ENCODE measurements around the gene LPP.
"Not testable (repeated sequence)": the region's sequence is repeated elsewhere in the genome, so short reads cannot be mapped to it uniquely, and the experiment has no call there.

The LPP gene

DNA sequence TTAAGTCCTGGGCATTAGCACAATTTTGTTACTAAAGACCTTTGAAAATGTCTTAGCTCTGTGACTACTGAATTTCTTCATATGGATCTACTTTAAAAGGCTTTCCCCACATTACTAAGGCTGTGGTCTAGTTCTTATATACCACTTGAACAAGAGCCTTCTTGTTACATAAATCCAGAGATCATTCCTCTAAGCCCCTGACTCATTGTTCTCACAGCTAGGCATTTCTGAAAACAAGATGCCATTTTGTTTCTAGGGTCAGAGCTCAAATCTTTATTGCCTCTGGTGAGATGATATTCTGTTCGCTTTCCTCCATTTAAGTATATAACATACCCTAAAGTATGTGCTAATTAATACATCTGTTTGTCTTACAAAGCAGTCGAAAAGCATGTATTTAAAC, 29.8 kb upstream of the LPP start:
- TF ChIP-seq TAF1 (IDR thresholded peaks at IDR 0.05; ENCODE audit: borderline replicate concordance, low read depth, low read length) (no peak), POLR2A (IDR thresholded peaks at IDR 0.05; ENCODE audit: low read depth, low read length) (no peak)
- no peak for FAIRE-seq

GRCh38 chr3:188125076-188125475, 28.9 kb upstream of the LPP start:
- DNase-seq (ENCODE audit: insufficient read length) (no peak), FAIRE-seq (no peak)
- TF ChIP-seq POLR2AphosphoS5 (IDR thresholded peaks at IDR 0.05; ENCODE audit: low read depth, low read length) (no peak), POLR2A (IDR thresholded peaks at IDR 0.05; ENCODE audit: low read depth, low read length) (no peak)

More for the DNA sequence above, 29.8 kb upstream of the LPP start:
- no peak for DNase-seq (ENCODE audit: insufficient read length)

- FAIRE-seq (no peak), DNase-seq (ENCODE audit: insufficient read length) (no peak)
- TF ChIP-seq TAF1 (IDR thresholded peaks at IDR 0.05; ENCODE audit: borderline replicate concordance, low read depth, low read length) (no peak), POLR2AphosphoS5 (IDR thresholded peaks at IDR 0.05; ENCODE audit: low read depth, low read length) (no peak), POLR2A (IDR thresholded peaks at IDR 0.05; ENCODE audit: low read depth, low read length) (no peak)
These were observed 27.7 kb upstream of the LPP start for GRCh38 chr3:188126276-188126675.

DNA sequence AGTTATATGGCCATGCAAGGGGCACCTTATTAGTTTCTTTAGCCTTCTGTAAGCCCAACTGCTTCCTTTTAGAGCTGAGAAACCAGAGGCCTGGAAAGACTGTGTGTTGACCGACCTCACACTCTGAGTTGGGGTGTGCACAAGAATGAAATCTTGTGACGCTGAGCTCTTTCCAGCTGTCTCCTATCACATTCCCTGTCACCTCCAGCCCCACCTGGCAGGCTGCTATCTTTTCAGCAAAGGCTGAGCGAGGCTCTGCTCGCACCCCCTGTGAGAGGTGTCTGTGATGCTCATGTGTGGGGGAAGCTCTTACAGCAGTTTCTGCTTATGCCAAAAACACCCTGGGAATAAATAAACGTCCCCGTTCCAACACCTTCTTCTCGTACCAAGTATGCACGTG, 27.0 kb upstream of the LPP start:
- no peak for FAIRE-seq

DNA sequence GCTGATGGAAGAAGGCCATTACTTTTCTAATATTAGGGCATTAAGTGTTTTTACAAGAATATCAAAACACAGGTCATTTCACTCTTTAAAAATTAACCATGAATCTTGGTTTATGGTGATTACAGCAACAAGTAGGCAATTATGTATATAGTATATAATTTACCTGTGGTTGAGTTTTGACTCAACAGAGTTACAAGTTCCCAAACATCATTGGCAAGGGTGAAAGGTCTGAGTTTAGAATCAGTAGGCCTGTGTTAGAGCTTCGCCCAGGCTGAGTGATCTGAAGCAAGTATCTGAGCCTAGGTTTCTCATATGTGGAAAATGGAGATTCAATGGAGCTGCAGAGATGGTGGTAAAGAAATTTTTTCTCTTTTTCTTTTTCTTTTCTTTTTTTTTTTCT, 25.1 kb upstream of the LPP start:
- DNase-seq (ENCODE audit: insufficient read length): no peak
- FAIRE-seq: no peak
- TF ChIP-seq POLR2AphosphoS5 (IDR thresholded peaks at IDR 0.05; ENCODE audit: low read depth, low read length): no peak
- TF ChIP-seq POLR2A (IDR thresholded peaks at IDR 0.05; ENCODE audit: low read depth, low read length): no peak
- no peak for TF ChIP-seq TAF1 (IDR thresholded peaks at IDR 0.05; ENCODE audit: borderline replicate concordance, low read depth, low read length)

More for the DNA sequence above, 27.0 kb upstream of the LPP start:
- TF ChIP-seq TAF1 (IDR thresholded peaks at IDR 0.05; ENCODE audit: borderline replicate concordance, low read depth, low read length): no peak
- TF ChIP-seq POLR2AphosphoS5 (IDR thresholded peaks at IDR 0.05; ENCODE audit: low read depth, low read length): no peak
- no peak for TF ChIP-seq POLR2A (IDR thresholded peaks at IDR 0.05; ENCODE audit: low read depth, low read length)
- no peak for DNase-seq (ENCODE audit: insufficient read length)

DNA sequence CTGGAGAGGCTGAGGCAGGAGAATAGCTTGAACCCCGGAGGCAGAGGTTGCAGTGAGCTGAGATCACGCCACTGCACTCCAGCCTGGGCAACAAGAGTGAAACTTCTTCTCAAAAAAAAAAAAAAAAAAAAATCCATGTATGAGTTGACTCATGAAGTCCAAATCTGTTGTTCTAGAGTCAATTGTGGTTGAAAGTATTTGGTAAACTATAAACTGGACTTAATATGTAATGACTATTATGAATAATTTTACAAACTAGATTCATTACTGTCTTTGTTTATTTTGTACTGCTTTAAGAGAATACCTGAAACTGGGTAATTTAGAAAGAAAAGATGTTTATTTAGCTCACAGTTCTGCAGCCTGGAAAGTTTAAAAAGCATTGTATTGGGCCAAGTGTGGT, 22.9 kb upstream of the LPP start:
- DNase-seq (ENCODE audit: insufficient read length); FAIRE-seq: not testable (repeated sequence)

- DNase-seq (ENCODE audit: insufficient read length) (no peak), FAIRE-seq (no peak)
- TF ChIP-seq POLR2A (IDR thresholded peaks at IDR 0.05; ENCODE audit: low read depth, low read length): no peak
- no peak for TF ChIP-seq TAF1 (IDR thresholded peaks at IDR 0.05; ENCODE audit: borderline replicate concordance, low read depth, low read length)
- no peak for TF ChIP-seq POLR2AphosphoS5 (IDR thresholded peaks at IDR 0.05; ENCODE audit: low read depth, low read length)
These were observed 20.7 kb upstream of the LPP start for GRCh38 chr3:188133219-188133618.

- DNase-seq (ENCODE audit: insufficient read length) (no peak), FAIRE-seq (no peak)
- TF ChIP-seq POLR2AphosphoS5 (IDR thresholded peaks at IDR 0.05; ENCODE audit: low read depth, low read length): no peak
- TF ChIP-seq POLR2A (IDR thresholded peaks at IDR 0.05; ENCODE audit: low read depth, low read length): no peak
- no peak for TF ChIP-seq TAF1 (IDR thresholded peaks at IDR 0.05; ENCODE audit: borderline replicate concordance, low read depth, low read length)
These were observed 20.3 kb upstream of the LPP start for GRCh38 chr3:188133646-188134045.

DNA sequence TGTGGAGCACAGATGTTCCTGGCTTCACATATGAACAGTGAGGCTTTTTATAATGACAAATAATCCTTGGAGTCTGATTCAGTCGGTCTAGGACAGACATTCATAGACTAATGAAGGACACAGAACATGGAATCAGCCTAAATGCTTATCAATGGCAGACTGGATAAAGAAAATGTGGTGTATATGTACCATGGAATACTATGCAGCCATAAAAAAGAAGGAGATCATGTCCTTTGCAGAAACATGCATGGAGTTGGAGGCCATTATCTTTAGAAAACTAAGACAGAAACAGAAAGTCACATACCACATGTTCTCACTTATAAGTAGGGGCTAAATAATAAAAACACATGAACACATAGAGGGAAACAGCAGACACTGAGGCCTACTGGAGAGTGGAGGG, 19.9 kb upstream of the LPP start:
- TF ChIP-seq TAF1 (IDR thresholded peaks at IDR 0.05; ENCODE audit: borderline replicate concordance, low read depth, low read length): no peak
- no peak for TF ChIP-seq POLR2AphosphoS5 (IDR thresholded peaks at IDR 0.05; ENCODE audit: low read depth, low read length)
- no peak for TF ChIP-seq POLR2A (IDR thresholded peaks at IDR 0.05; ENCODE audit: low read depth, low read length)
- no peak for DNase-seq (ENCODE audit: insufficient read length)
- FAIRE-seq: no peak

- TF ChIP-seq POLR2AphosphoS5 (IDR thresholded peaks at IDR 0.05; ENCODE audit: low read depth, low read length): no peak
- TF ChIP-seq POLR2A (IDR thresholded peaks at IDR 0.05; ENCODE audit: low read depth, low read length): no peak
- no peak for TF ChIP-seq TAF1 (IDR thresholded peaks at IDR 0.05; ENCODE audit: borderline replicate concordance, low read depth, low read length)
- DNase-seq (ENCODE audit: insufficient read length) (no peak), FAIRE-seq (no peak)
These were observed 19.1 kb upstream of the LPP start for GRCh38 chr3:188134856-188135255.

GRCh38 chr3:188135271-188135670, 18.7 kb upstream of the LPP start:
- DNase-seq (ENCODE audit: insufficient read length) (no peak), FAIRE-seq (no peak)
- TF ChIP-seq POLR2AphosphoS5 (IDR thresholded peaks at IDR 0.05; ENCODE audit: low read depth, low read length): no peak
- TF ChIP-seq TAF1 (IDR thresholded peaks at IDR 0.05; ENCODE audit: borderline replicate concordance, low read depth, low read length): no peak
- TF ChIP-seq POLR2A (IDR thresholded peaks at IDR 0.05; ENCODE audit: low read depth, low read length): no peak

DNA sequence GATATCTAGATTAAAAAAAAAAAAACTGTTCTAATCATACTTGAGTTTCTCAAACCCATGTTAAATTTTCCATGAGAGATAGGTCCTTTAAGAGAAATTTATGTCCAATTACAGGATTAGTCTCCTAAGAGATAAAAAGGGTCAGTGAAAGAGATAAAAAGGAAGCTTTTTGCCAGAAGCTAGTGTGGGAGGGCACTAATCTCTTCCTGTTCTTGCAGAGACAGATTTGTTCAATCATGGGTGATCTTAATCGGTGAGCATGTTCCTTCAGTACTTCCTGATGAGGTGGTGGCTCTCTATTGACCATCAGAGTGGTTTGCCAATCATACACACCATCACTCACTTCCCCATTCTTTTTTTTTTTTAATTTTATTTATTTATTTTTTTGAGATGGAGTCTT, 16.9 kb upstream of the LPP start:
- TF ChIP-seq POLR2A (IDR thresholded peaks at IDR 0.05; ENCODE audit: low read depth, low read length) (no peak), POLR2AphosphoS5 (IDR thresholded peaks at IDR 0.05; ENCODE audit: low read depth, low read length) (no peak), TAF1 (IDR thresholded peaks at IDR 0.05; ENCODE audit: borderline replicate concordance, low read depth, low read length) (no peak)
- DNase-seq (ENCODE audit: insufficient read length) (no peak), FAIRE-seq (no peak)

GRCh38 chr3:188139466-188139865, 14.5 kb upstream of the LPP start:
- no peak for FAIRE-seq
- no peak for DNase-seq (ENCODE audit: insufficient read length)
- TF ChIP-seq POLR2AphosphoS5 (IDR thresholded peaks at IDR 0.05; ENCODE audit: low read depth, low read length) (no peak), TAF1 (IDR thresholded peaks at IDR 0.05; ENCODE audit: borderline replicate concordance, low read depth, low read length) (no peak), POLR2A (IDR thresholded peaks at IDR 0.05; ENCODE audit: low read depth, low read length) (no peak)
